GM23338 (cell line): ENCODE results near the gene SLF2. TPM values are rescaled to one million over a fixed set of nuclear protein-coding genes. Genes with fewer than 3 reads are reported as not detected.

Experiments used
- ATAC-seq: fragments of 200-7000 bp; cut with Tn5 transposase; 3 replicates; pipeline ENCODE4 v1.9.1; 2020
- DNase-seq: peaks from one replicate; pipeline ENCODE4 v3.0.0-alpha.2; 2015; ENCODE audit warnings: low spot score
- H2AFZ ChIP-seq: fragments of 200-600 bp; sonication (generic); 2 replicates; pipeline ENCODE4 v1.8.0; 2016; ENCODE audit warnings: antibody characterized with exemption, mild to moderate bottlenecking, moderate library complexity
- H3F3A ChIP-seq: fragments of 200-600 bp; sonication (generic); replicated peaks from 2 replicates; pipeline ENCODE4 v1.8.0; 2017; ENCODE audit warnings: antibody characterized with exemption, mixed run types, low read depth
- H3K27ac ChIP-seq: fragments of 200-600 bp; sonication (generic); 2 replicates; pipeline ENCODE4 v1.6.1; 2016; ENCODE audit warnings: low read depth
- H3K27me3 ChIP-seq: fragments of 200-600 bp; sonication (generic); 2 replicates; pipeline ENCODE4 v1.8.0; 2016; ENCODE audit warnings: mild to moderate bottlenecking, mixed run types, moderate library complexity; ENCODE audit not compliant: insufficient read depth
- H3K36me3 ChIP-seq: fragments of 200-600 bp; sonication (generic); 2 replicates; pipeline ENCODE4 v1.8.0; 2016; ENCODE audit warnings: mild to moderate bottlenecking; ENCODE audit not compliant: insufficient read depth
- H3K4me1 ChIP-seq: fragments of 200-600 bp; sonication (generic); 2 replicates; pipeline ENCODE4 v1.8.0; 2016; ENCODE audit warnings: mild to moderate bottlenecking, moderate library complexity; ENCODE audit not compliant: insufficient read depth
- H3K4me2 ChIP-seq: fragments of 200-600 bp; sonication (generic); 2 replicates; pipeline ENCODE4 v1.7.1; 2017; ENCODE audit warnings: mixed run types
- H3K4me3 ChIP-seq: fragments of 200-600 bp; sonication (generic); 2 replicates; pipeline ENCODE4 v1.6.1; 2016; ENCODE audit warnings: mixed run types
- H3K79me2 ChIP-seq: fragments of 200-600 bp; sonication (generic); replicated peaks from 2 replicates; pipeline ENCODE4 v1.8.0; 2017; ENCODE audit warnings: mild to moderate bottlenecking; ENCODE audit not compliant: insufficient read depth
- H3K9me2 ChIP-seq: fragments of 200-600 bp; sonication (generic); 2 replicates; pipeline ENCODE4 v1.8.0; 2017; ENCODE audit not compliant: insufficient read depth
- H4K20me1 ChIP-seq: fragments of 200-600 bp; sonication (generic); replicated peaks from 2 replicates; pipeline ENCODE4 v1.8.0; 2017; ENCODE audit warnings: mild to moderate bottlenecking; ENCODE audit not compliant: insufficient read depth
- H3K27ac Mint-ChIP-seq: 2 replicates; pipeline ENCODE4 v1.8.0; 2020; ENCODE audit warnings: inconsistent platforms, mild to moderate bottlenecking, moderate library complexity, mixed read lengths
- H3K27me3 Mint-ChIP-seq: 3 replicates; pipeline ENCODE4 v1.8.0; 2022; ENCODE audit warnings: low read depth, mild to moderate bottlenecking, moderate library complexity, mixed read lengths, inconsistent platforms; ENCODE audit not compliant: insufficient read depth, poor library complexity
- H3K36me3 Mint-ChIP-seq: 3 replicates; pipeline ENCODE4 v1.8.0; 2021; ENCODE audit warnings: low read depth, mild to moderate bottlenecking, inconsistent platforms, moderate library complexity, mixed read lengths
- H3K4me1 Mint-ChIP-seq: 3 replicates; pipeline ENCODE4 v1.8.0; 2020; ENCODE audit warnings: mild to moderate bottlenecking, inconsistent platforms, mixed read lengths
- H3K4me3 Mint-ChIP-seq: 3 replicates; pipeline ENCODE4 v1.8.0; 2021; ENCODE audit warnings: moderate library complexity, mild to moderate bottlenecking, inconsistent platforms, mixed read lengths
- H3K9me3 Mint-ChIP-seq: 3 replicates; pipeline ENCODE4 v1.8.0; 2020; ENCODE audit warnings: moderate library complexity, mild to moderate bottlenecking, inconsistent platforms, mixed read lengths
- CREB1 ChIP-seq: fragments of 250-450 bp; sonication (Bioruptor Pico); IDR thresholded peaks from 2 replicates; pipeline ENCODE4 v1.5.0; 2020; ENCODE audit warnings: low read depth, mild to moderate bottlenecking, moderate library complexity
- JUNB ChIP-seq: IDR thresholded peaks from one replicate; pipeline ENCODE4 v1.6.1; 2016; ENCODE audit warnings: antibody characterized with exemption; ENCODE audit not compliant: unreplicated experiment
- POLR2AphosphoS5 ChIP-seq: IDR thresholded peaks from 2 replicates; pipeline ENCODE4 v1.6.1; 2016; ENCODE audit warnings: antibody characterized with exemption, low read depth
- STAT1 ChIP-seq: IDR thresholded peaks from one replicate; pipeline ENCODE4 v1.6.1; 2016; ENCODE audit warnings: antibody characterized with exemption; ENCODE audit not compliant: unreplicated experiment
- ZNF114 ChIP-seq: fragments of 250-450 bp; sonication (Bioruptor Pico); IDR thresholded peaks from 2 replicates; pipeline ENCODE4 v1.5.0; 2020; ENCODE audit warnings: mild to moderate bottlenecking, moderate library complexity
- polyA plus RNA-seq: library from polyadenylated mRNA; unstranded; fragments of >200 nt; fragmentation: Nextera tagmentation; extraction: Ambion mirVana; gene quantifications from 2 replicates; pipeline ENCODE4 v1.2.1, GENCODE V29; 2016
- total RNA-seq: library from RNA; depleted of rRNA; stranded (reverse); fragments of >200 nt; shearing (Covaris generic); gene quantifications from 2 replicates; pipeline ENCODE4 v1.2.3, GENCODE V29; 2014
- TF ChIP-seq, protein P1 (sequence below): fragments of 250-450 bp; sonication (Bioruptor Pico); IDR thresholded peaks from 2 replicates; pipeline ENCODE4 v1.5.0; 2020; ENCODE audit warnings: mild to moderate bottlenecking, moderate library complexity
- TF ChIP-seq, protein P2 (sequence below): IDR thresholded peaks from one replicate; pipeline ENCODE4 v1.6.1; 2018; ENCODE audit warnings: antibody characterized with exemption; ENCODE audit not compliant: unreplicated experiment
- TF ChIP-seq, protein P3 (sequence below): IDR thresholded peaks from 2 replicates; pipeline ENCODE4 v1.6.1; 2016; ENCODE audit warnings: antibody characterized with exemption

Gene SLF2
- total and polyA plus RNA-seq, 2 experiments from 2014 or later = 13.6 to 22.1 TPM

DNA sequence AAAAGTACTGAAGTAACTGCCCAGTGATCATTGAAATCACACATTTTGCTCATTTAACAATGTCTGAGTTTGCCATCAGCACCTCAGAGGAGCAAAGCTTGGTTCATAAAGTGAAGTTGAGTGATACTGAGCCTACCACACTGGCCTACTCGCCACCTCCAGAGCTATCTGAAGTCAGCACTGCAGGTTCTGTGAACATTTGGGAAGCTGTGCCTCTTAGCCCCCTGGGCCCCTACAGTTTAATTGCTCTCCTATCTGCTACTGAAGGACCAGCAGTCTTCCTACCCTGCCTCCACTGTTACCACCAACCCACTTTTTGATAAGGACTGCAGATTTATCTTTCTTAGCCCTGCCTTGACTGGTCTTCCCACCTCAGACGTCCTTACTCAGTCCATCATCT, 54.6 kb downstream of the SLF2 start:
- H3K27me3 Mint-ChIP-seq = peaks cover 11% of the 10 kb centered on the region
- H3K4me3 ChIP-seq = no peak overlapping the region
- peaks cover 25% of the 10 kb centered on the region for H3K4me1 ChIP-seq
- no peak for TF ChIP-seq CREB1
- TF ChIP-seq, protein P1, sequence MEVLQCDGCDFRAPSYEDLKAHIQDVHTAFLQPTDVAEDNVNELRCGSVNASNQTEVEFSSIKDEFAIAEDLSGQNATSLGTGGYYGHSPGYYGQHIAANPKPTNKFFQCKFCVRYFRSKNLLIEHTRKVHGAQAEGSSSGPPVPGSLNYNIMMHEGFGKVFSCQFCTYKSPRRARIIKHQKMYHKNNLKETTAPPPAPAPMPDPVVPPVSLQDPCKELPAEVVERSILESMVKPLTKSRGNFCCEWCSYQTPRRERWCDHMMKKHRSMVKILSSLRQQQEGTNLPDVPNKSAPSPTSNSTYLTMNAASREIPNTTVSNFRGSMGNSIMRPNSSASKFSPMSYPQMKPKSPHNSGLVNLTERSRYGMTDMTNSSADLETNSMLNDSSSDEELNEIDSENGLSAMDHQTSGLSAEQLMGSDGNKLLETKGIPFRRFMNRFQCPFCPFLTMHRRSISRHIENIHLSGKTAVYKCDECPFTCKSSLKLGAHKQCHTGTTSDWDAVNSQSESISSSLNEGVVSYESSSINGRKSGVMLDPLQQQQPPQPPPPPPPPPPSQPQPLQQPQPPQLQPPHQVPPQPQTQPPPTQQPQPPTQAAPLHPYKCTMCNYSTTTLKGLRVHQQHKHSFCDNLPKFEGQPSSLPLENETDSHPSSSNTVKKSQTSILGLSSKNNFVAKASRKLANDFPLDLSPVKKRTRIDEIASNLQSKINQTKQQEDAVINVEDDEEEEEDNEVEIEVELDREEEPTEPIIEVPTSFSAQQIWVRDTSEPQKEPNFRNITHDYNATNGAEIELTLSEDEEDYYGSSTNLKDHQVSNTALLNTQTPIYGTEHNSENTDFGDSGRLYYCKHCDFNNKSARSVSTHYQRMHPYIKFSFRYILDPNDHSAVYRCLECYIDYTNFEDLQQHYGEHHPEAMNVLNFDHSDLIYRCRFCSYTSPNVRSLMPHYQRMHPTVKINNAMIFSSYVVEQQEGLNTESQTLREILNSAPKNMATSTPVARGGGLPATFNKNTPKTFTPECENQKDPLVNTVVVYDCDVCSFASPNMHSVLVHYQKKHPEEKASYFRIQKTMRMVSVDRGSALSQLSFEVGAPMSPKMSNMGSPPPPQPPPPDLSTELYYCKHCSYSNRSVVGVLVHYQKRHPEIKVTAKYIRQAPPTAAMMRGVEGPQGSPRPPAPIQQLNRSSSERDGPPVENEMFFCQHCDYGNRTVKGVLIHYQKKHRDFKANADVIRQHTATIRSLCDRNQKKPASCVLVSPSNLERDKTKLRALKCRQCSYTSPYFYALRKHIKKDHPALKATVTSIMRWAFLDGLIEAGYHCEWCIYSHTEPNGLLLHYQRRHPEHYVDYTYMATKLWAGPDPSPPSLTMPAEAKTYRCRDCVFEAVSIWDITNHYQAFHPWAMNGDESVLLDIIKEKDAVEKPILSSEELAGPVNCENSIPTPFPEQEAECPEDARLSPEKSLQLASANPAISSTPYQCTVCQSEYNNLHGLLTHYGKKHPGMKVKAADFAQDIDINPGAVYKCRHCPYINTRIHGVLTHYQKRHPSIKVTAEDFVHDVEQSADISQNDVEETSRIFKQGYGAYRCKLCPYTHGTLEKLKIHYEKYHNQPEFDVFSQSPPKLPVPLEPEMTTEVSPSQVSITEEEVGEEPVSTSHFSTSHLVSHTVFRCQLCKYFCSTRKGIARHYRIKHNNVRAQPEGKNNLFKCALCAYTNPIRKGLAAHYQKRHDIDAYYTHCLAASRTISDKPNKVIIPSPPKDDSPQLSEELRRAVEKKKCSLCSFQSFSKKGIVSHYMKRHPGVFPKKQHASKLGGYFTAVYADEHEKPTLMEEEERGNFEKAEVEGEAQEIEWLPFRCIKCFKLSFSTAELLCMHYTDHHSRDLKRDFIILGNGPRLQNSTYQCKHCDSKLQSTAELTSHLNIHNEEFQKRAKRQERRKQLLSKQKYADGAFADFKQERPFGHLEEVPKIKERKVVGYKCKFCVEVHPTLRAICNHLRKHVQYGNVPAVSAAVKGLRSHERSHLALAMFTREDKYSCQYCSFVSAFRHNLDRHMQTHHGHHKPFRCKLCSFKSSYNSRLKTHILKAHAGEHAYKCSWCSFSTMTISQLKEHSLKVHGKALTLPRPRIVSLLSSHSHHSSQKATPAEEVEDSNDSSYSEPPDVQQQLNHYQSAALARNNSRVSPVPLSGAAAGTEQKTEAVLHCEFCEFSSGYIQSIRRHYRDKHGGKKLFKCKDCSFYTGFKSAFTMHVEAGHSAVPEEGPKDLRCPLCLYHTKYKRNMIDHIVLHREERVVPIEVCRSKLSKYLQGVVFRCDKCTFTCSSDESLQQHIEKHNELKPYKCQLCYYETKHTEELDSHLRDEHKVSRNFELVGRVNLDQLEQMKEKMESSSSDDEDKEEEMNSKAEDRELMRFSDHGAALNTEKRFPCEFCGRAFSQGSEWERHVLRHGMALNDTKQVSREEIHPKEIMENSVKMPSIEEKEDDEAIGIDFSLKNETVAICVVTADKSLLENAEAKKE (CRISPR knock-in tag) = no peak
- H3K27ac ChIP-seq = no peak overlapping the region
- peaks cover 28% of the 10 kb centered on the region for H3K4me1 Mint-ChIP-seq
- ATAC-seq (no peak), DNase-seq (no peak)
- no peak overlapping the region for H3K4me2 ChIP-seq
- peaks cover 5% of the 10 kb centered on the region; the same call in 1 of the 2 replicates for H3F3A ChIP-seq
- no peaks in the 10 kb centered on the region for H3K79me2 ChIP-seq
- H3K4me3 Mint-ChIP-seq = no peak overlapping the region
- H3K27ac Mint-ChIP-seq = no peak overlapping the region
- H3K27me3 ChIP-seq = no peaks in the 10 kb centered on the region
- H3K9me3 Mint-ChIP-seq = no peaks in the 10 kb centered on the region
- H4K20me1 ChIP-seq = 0 out of 2 replicates have a peak, but pooled peaks cover 4% of the 10 kb centered on the region
- peaks cover 10% of the 10 kb centered on the region; the same call in 1 of the 3 replicates for H3K36me3 Mint-ChIP-seq
- no peak overlapping the region for H2AFZ ChIP-seq
- H3K9me2 ChIP-seq = no peaks in the 10 kb centered on the region
- H3K36me3 ChIP-seq = no peaks in the 10 kb centered on the region

DNA sequence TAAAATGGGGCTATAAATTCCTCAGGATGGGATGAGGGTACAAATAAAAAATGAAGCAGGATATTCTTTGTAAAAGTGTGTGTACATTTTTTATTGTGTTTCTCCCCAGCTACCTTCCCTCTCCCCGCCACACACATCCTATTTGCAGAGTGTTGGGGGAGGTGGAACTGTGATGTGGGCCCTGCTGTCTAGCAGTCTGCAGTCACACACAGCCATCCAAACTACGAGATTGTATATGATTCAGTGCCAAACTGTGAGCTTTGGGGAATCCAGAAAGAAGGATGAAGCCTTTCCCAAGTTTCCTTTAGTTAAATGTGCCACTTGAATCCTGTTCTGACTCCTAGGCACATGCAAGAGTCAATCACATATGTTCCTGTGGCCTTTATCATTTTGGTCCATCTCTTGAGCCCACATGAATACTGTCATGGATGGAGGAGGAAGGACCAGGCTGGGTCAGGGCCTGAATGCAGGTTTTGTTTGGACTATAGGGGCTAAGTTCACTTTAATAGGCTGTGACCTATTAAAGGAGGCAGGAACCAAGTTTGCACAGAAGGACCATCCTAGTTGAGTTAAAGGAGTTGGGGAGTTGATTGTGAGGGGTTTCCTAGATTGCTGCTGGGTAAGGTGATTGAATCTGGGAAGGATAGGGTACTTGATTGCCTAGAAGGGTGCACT, 55.4 kb downstream of the SLF2 start:
- Mint-ChIP-seq H3K36me3 (0 out of 3 replicates have a peak, but pooled peaks cover 3% of the 10 kb centered on the region), H3K4me3 (peak overlapping the region; percentile 77), H3K27ac (no peak overlapping the region), H3K27me3 (peaks cover 15% of the 10 kb centered on the region), H3K4me1 (peaks cover 32% of the 10 kb centered on the region), H3K9me3 (no peaks in the 10 kb centered on the region)
- Histone ChIP-seq H3K27me3 (no peaks in the 10 kb centered on the region), H3K9me2 (no peaks in the 10 kb centered on the region), H4K20me1 (0 out of 2 replicates have a peak, but pooled peaks cover 4% of the 10 kb centered on the region), H3K79me2 (no peaks in the 10 kb centered on the region), H3K4me2 (peak overlapping the region; percentile 92), H2AFZ (peak overlapping the region; percentile 98; the same call in 1 of the 2 replicates), H3K4me3 (peak overlapping the region; percentile 92; the same call in 1 of the 2 replicates), H3K36me3 (no peaks in the 10 kb centered on the region), H3K4me1 (peaks cover 26% of the 10 kb centered on the region), H3F3A (peaks cover 5% of the 10 kb centered on the region; the same call in 1 of the 2 replicates), H3K27ac (no peak overlapping the region)
- ATAC-seq (no peak), DNase-seq (no peak)
- TF ChIP-seq ZNF114 = no peak
- TF ChIP-seq, protein P2, sequence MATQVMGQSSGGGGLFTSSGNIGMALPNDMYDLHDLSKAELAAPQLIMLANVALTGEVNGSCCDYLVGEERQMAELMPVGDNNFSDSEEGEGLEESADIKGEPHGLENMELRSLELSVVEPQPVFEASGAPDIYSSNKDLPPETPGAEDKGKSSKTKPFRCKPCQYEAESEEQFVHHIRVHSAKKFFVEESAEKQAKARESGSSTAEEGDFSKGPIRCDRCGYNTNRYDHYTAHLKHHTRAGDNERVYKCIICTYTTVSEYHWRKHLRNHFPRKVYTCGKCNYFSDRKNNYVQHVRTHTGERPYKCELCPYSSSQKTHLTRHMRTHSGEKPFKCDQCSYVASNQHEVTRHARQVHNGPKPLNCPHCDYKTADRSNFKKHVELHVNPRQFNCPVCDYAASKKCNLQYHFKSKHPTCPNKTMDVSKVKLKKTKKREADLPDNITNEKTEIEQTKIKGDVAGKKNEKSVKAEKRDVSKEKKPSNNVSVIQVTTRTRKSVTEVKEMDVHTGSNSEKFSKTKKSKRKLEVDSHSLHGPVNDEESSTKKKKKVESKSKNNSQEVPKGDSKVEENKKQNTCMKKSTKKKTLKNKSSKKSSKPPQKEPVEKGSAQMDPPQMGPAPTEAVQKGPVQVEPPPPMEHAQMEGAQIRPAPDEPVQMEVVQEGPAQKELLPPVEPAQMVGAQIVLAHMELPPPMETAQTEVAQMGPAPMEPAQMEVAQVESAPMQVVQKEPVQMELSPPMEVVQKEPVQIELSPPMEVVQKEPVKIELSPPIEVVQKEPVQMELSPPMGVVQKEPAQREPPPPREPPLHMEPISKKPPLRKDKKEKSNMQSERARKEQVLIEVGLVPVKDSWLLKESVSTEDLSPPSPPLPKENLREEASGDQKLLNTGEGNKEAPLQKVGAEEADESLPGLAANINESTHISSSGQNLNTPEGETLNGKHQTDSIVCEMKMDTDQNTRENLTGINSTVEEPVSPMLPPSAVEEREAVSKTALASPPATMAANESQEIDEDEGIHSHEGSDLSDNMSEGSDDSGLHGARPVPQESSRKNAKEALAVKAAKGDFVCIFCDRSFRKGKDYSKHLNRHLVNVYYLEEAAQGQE = no peak
- no peak for TF ChIP-seq JUNB
- TF ChIP-seq STAT1 = no peak
- TF ChIP-seq, protein P3, sequence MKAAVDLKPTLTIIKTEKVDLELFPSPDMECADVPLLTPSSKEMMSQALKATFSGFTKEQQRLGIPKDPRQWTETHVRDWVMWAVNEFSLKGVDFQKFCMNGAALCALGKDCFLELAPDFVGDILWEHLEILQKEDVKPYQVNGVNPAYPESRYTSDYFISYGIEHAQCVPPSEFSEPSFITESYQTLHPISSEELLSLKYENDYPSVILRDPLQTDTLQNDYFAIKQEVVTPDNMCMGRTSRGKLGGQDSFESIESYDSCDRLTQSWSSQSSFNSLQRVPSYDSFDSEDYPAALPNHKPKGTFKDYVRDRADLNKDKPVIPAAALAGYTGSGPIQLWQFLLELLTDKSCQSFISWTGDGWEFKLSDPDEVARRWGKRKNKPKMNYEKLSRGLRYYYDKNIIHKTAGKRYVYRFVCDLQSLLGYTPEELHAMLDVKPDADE = no peak
- TF ChIP-seq CREB1 = no peak
- no peak for TF ChIP-seq POLR2AphosphoS5
